Measurements from ENCODE around the gene HKDC1.

The HKDC1 gene

GRCh38 chr10:69215405-69216171 lies 4.5 kb upstream of the HKDC1 start:
- DNase-seq: no peak

- DNase-seq: no peak
Measured at GRCh38 chr10:69216577-69217118, 3.5 kb upstream of the HKDC1 start.

- DNase-seq: peak; percentile 90
Measured at GRCh38 chr10:69217119-69217754, 2.9 kb upstream of the HKDC1 start.

GRCh38 chr10:69218831-69219230 lies 1.3 kb upstream of the HKDC1 start:
- DNase-seq: no peak

GRCh38 chr10:69220507-69220906 lies 375 bp downstream of the HKDC1 start:
- DNase-seq: no peak

GRCh38 chr10:69222157-69223027 lies 2.3 kb downstream of the HKDC1 start:
- DNase-seq: peak; percentile 59

- DNase-seq: no peak
Measured at GRCh38 chr10:69223028-69223342, 2.9 kb downstream of the HKDC1 start.

GRCh38 chr10:69224862-69225657 lies 4.9 kb downstream of the HKDC1 start:
- DNase-seq: no peak

- no peak for DNase-seq
Measured at GRCh38 chr10:69225681-69226080, 5.5 kb downstream of the HKDC1 start.

- DNase-seq: no peak
Measured at GRCh38 chr10:69226919-69227450, 6.9 kb downstream of the HKDC1 start.

GRCh38 chr10:69228151-69228550 lies 8.0 kb downstream of the HKDC1 start:
- DNase-seq: no peak

GRCh38 chr10:69229616-69229916 lies 9.4 kb downstream of the HKDC1 start:
- DNase-seq: no peak

- no peak for DNase-seq
Measured at GRCh38 chr10:69230128-69230527, 10.0 kb downstream of the HKDC1 start.

GRCh38 chr10:69232252-69232651 lies 12.1 kb downstream of the HKDC1 start:
- DNase-seq: peak; percentile 87

GRCh38 chr10:69232736-69233480 lies 12.8 kb downstream of the HKDC1 start:
- no peak for DNase-seq

- DNase-seq: no peak
Measured at GRCh38 chr10:69234447-69234846, 14.3 kb downstream of the HKDC1 start.

GRCh38 chr10:69237528-69238159 lies 17.5 kb downstream of the HKDC1 start:
- peak; percentile 76 for DNase-seq

- no peak for DNase-seq
Measured at GRCh38 chr10:69239136-69239535, 19.0 kb downstream of the HKDC1 start.

- peak; percentile 36 for DNase-seq
Measured at GRCh38 chr10:69239816-69240434, 19.8 kb downstream of the HKDC1 start.

- DNase-seq: no peak
Measured at GRCh38 chr10:69240455-69240854, 20.3 kb downstream of the HKDC1 start.

GRCh38 chr10:69241575-69241974 lies 21.4 kb downstream of the HKDC1 start:
- no peak for DNase-seq

Data from fibroblast of skin of back (primary cell).